Mammary epithelial cell (primary cell): ENCODE results near the gene GALNT7.

Experiments used
- EZH2 ChIP-seq: IDR thresholded peaks from 2 replicates; pipeline ENCODE4 v1.6.1; 2012; ENCODE audit warnings: low read length, inconsistent platforms, borderline replicate concordance
- TF ChIP-seq, protein P1 (sequence below), 2 donors: IDR thresholded peaks in 1 of 2; conservative IDR thresholded peaks in 1 of 2; 2 replicates each; pipeline ENCODE4 v1.5.1; 2011 to 2012; ENCODE audit warnings: inconsistent platforms in 2 of 2, low read length in 2 of 2, mild to moderate bottlenecking in 2 of 2, control low read depth in 1 of 2, low read depth in 1 of 2; ENCODE audit not compliant: insufficient read depth in 1 of 2; ENCODE audit errors: extremely low read depth in 1 of 2

DNA sequence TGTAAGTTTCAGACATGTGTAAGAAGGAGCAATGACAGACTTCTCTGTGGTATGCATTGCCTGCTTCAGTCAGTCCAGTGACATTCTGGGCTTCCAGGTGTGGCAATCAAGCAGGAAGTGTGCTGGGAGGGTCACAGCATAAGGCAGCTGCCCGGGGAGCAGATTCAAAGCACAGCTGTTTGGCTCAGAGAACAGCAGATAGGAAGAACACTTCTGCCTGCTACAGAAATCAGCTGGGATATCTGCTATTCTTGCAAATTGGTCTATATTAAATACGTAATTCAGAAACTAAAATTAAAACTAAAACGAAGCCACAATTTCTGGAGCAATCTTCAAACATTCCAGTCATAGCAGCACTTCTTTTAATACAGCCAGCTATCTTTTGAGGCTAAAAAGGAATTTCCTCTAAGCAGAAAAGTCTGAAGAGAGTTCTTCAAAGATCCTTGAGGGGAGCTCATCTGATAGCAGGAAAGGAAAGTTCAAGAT lies 47.5 kb upstream of the GALNT7 start:
- TF ChIP-seq, protein P1, sequence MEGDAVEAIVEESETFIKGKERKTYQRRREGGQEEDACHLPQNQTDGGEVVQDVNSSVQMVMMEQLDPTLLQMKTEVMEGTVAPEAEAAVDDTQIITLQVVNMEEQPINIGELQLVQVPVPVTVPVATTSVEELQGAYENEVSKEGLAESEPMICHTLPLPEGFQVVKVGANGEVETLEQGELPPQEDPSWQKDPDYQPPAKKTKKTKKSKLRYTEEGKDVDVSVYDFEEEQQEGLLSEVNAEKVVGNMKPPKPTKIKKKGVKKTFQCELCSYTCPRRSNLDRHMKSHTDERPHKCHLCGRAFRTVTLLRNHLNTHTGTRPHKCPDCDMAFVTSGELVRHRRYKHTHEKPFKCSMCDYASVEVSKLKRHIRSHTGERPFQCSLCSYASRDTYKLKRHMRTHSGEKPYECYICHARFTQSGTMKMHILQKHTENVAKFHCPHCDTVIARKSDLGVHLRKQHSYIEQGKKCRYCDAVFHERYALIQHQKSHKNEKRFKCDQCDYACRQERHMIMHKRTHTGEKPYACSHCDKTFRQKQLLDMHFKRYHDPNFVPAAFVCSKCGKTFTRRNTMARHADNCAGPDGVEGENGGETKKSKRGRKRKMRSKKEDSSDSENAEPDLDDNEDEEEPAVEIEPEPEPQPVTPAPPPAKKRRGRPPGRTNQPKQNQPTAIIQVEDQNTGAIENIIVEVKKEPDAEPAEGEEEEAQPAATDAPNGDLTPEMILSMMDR (conservative IDR thresholded peaks at IDR 0.05 in 1 of 2, IDR thresholded peaks at IDR 0.05 in 1 of 2; ENCODE audit: extremely low read depth in 1 of 2, insufficient read depth in 1 of 2, low read depth in 1 of 2, low read length in 2 of 2) = no peak
- no peak for TF ChIP-seq EZH2
